ENCODE data around the gene TMTC2. TPM values are rescaled to one million over a fixed set of nuclear protein-coding genes. Genes with fewer than 3 reads are reported as not detected.

The TMTC2 gene
- total and polyA plus RNA-seq, 2 donors (not counting 1 experiment from before 2014, with no cell fraction given) = 2.4 to 3.2 TPM

DNA sequence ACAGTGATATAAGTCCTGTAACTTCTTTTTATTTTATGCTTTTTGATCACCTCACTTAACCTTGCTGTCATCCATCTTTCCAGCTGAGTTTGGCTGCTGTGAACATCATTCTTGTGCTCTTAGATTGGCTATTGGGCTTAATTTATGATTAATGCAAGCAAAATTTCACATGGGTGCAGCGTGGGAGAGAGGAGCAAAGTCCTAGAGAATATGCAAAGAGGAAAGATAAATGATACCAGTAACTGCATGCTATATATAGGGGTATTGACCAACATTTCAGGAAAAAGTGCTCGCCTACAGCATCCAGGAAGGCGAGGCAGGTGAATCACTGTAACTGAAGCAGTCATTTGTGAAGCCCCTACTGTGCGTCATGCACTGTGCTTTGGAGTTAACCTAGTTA, 153.1 kb downstream of the TMTC2 start:
- no peak overlapping the region for H3K4me3 ChIP-seq (ENCODE audit: control extremely low read depth in 1 of 5, extremely low read depth in 1 of 5, insufficient read depth in 1 of 5, low read depth in 2 of 5, low read length in 4 of 5)
- no peaks in the 10 kb centered on the region for H3K79me2 ChIP-seq (ENCODE audit: control insufficient read depth, insufficient read depth, low read length)
- no peak overlapping the region for H3K27ac Mint-ChIP-seq
- H3K27me3 ChIP-seq (replicated peaks in 1 of 4; ENCODE audit: control extremely low read depth in 1 of 4, control insufficient read depth in 3 of 4, insufficient read depth in 4 of 4, low read length in 3 of 4) = no peaks in the 10 kb centered on the region
- H3K9me3 Mint-ChIP-seq (ENCODE audit: insufficient read depth) = no peaks in the 10 kb centered on the region
- no peak overlapping the region for H3K4me2 ChIP-seq (replicated peaks; ENCODE audit: low read depth, low read length, poor library complexity, severe bottlenecking)
- no peaks in the 10 kb centered on the region for H3K4me1 ChIP-seq (ENCODE audit: control insufficient read depth in 2 of 2, insufficient read depth in 2 of 2, low read length in 2 of 2)
- DNase-seq = no peak
- intact Hi-C loops (cut with micrococcal nuclease) = no loop called here
- H3K36me3 ChIP-seq (replicated peaks in 1 of 2; ENCODE audit: control extremely low read depth in 1 of 2, control insufficient read depth in 1 of 2, extremely low read depth in 1 of 2, insufficient read depth in 2 of 2, low read length in 1 of 2) = no peaks in the 10 kb centered on the region
- POLR2A ChIA-PET = no interaction called here
- WGBS (ENCODE audit: insufficient coverage) = 100% methylated on average over 3 of the region's 4 CpGs
- H3K27me3 Mint-ChIP-seq = no peaks in the 10 kb centered on the region
- CTCF ChIA-PET = no interaction called here
- ATAC-seq (ENCODE audit: low read depth) = no peak
- TF ChIP-seq, protein P1, sequence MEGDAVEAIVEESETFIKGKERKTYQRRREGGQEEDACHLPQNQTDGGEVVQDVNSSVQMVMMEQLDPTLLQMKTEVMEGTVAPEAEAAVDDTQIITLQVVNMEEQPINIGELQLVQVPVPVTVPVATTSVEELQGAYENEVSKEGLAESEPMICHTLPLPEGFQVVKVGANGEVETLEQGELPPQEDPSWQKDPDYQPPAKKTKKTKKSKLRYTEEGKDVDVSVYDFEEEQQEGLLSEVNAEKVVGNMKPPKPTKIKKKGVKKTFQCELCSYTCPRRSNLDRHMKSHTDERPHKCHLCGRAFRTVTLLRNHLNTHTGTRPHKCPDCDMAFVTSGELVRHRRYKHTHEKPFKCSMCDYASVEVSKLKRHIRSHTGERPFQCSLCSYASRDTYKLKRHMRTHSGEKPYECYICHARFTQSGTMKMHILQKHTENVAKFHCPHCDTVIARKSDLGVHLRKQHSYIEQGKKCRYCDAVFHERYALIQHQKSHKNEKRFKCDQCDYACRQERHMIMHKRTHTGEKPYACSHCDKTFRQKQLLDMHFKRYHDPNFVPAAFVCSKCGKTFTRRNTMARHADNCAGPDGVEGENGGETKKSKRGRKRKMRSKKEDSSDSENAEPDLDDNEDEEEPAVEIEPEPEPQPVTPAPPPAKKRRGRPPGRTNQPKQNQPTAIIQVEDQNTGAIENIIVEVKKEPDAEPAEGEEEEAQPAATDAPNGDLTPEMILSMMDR (IDR thresholded peaks at IDR 0.05) = no peak
- H3K4me1 Mint-ChIP-seq = no peaks in the 10 kb centered on the region
- H3K9ac ChIP-seq (ENCODE audit: low read length) = no peak overlapping the region
- no peak overlapping the region for H2AFZ ChIP-seq (ENCODE audit: insufficient read depth, low read depth, low read length, poor library complexity, severe bottlenecking)
- no peak overlapping the region for H3K27ac ChIP-seq (ENCODE audit: low read length in 2 of 2)
- H4K20me1 ChIP-seq (ENCODE audit: control insufficient read depth, insufficient read depth, low read length, poor library complexity, severe bottlenecking) = no peaks in the 10 kb centered on the region
- H3K9me3 ChIP-seq (ENCODE audit: control extremely low read depth in 1 of 3, control insufficient read depth in 2 of 3, insufficient read depth in 1 of 3, low read length in 2 of 3) = peaks cover 0 to 5% (median 1%) of the 10 kb centered on the region in 3 donors
- H3K4me3 Mint-ChIP-seq = no peak overlapping the region

DNA sequence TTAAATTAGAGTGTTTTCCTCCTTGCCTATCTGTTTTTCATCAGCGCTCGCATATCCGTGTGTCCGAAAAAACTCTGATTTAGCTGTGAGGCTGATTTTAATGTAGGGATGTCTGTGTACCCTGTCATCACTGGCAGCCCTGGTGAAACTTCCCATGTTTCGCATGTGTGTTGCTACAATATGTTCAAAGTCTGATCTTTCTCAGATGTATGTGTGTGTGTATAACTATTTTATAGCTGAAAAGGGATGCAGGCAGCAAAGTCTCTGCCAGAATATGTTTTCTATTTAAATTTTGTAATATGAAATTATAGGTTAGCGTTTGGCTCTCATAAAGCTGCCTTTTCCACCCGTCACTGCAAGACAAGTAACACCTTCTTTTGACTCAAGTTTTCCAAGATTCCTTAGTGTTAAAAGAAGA, 154.8 kb downstream of the TMTC2 start:
- no peaks in the 10 kb centered on the region for H3K4me1 ChIP-seq (ENCODE audit: control insufficient read depth in 2 of 2, insufficient read depth in 2 of 2, low read length in 2 of 2)
- H3K9ac ChIP-seq (ENCODE audit: low read length) = no peak overlapping the region
- Mint-ChIP-seq H3K27ac (no peak overlapping the region), H3K27me3 (no peaks in the 10 kb centered on the region), H3K9me3 (ENCODE audit: insufficient read depth) (no peaks in the 10 kb centered on the region), H3K4me3 (no peak overlapping the region), H3K4me1 (no peaks in the 10 kb centered on the region)
- ChIA-PET CTCF (no interaction called here), POLR2A (no interaction called here)
- no peaks in the 10 kb centered on the region for H3K27me3 ChIP-seq (replicated peaks in 1 of 4; ENCODE audit: control extremely low read depth in 1 of 4, control insufficient read depth in 3 of 4, insufficient read depth in 4 of 4, low read length in 3 of 4)
- 100% methylated on average over 4 of the region's 7 CpGs for WGBS (ENCODE audit: insufficient coverage)
- ATAC-seq (ENCODE audit: low read depth) (no peak), DNase-seq (no peak)
- no peaks in the 10 kb centered on the region for H3K79me2 ChIP-seq (ENCODE audit: control insufficient read depth, insufficient read depth, low read length)
- H3K4me3 ChIP-seq (ENCODE audit: control extremely low read depth in 1 of 5, extremely low read depth in 1 of 5, insufficient read depth in 1 of 5, low read depth in 2 of 5, low read length in 4 of 5) = no peak overlapping the region
- H3K9me3 ChIP-seq (ENCODE audit: control extremely low read depth in 1 of 3, control insufficient read depth in 2 of 3, insufficient read depth in 1 of 3, low read length in 2 of 3) = peaks cover 0 to 6% (median 1%) of the 10 kb centered on the region in 3 donors
- H3K36me3 ChIP-seq (replicated peaks in 1 of 2; ENCODE audit: control extremely low read depth in 1 of 2, control insufficient read depth in 1 of 2, extremely low read depth in 1 of 2, insufficient read depth in 2 of 2, low read length in 1 of 2) = no peaks in the 10 kb centered on the region
- no peak for TF ChIP-seq EZH2 (IDR thresholded peaks at IDR 0.05; ENCODE audit: borderline replicate concordance, insufficient read depth, low read depth, low read length, poor library complexity, severe bottlenecking)
- TF ChIP-seq, protein P1 (IDR thresholded peaks at IDR 0.05) = no peak
- intact Hi-C loops (cut with micrococcal nuclease) = no loop called here
- no peak overlapping the region for H3K27ac ChIP-seq (ENCODE audit: low read length in 2 of 2)
- H4K20me1 ChIP-seq (ENCODE audit: control insufficient read depth, insufficient read depth, low read length, poor library complexity, severe bottlenecking) = no peaks in the 10 kb centered on the region
- H2AFZ ChIP-seq (ENCODE audit: insufficient read depth, low read depth, low read length, poor library complexity, severe bottlenecking) = no peak overlapping the region
- H3K4me2 ChIP-seq (replicated peaks; ENCODE audit: low read depth, low read length, poor library complexity, severe bottlenecking) = no peak overlapping the region

Measured in B cell (primary cell).